Stimulated activated CD4-positive, alpha-beta T cell treated with anti-CD3 and anti-CD28 coated beads, Interleukin-4, amount 100 ng/mL, for 48 hours (primary cell): ENCODE results near the gene IL5.
"Not testable (repeated sequence)": the region's sequence is repeated elsewhere in the genome, so short reads cannot be mapped to it uniquely, and the experiment has no call there.

Source experiments
- DNase-seq, 2 donors: peaks; one replicate each; pipeline ENCODE4 v3.0.0-alpha.2; 2020; ENCODE audit warnings: low read depth in 2 of 2

Gene IL5

DNA sequence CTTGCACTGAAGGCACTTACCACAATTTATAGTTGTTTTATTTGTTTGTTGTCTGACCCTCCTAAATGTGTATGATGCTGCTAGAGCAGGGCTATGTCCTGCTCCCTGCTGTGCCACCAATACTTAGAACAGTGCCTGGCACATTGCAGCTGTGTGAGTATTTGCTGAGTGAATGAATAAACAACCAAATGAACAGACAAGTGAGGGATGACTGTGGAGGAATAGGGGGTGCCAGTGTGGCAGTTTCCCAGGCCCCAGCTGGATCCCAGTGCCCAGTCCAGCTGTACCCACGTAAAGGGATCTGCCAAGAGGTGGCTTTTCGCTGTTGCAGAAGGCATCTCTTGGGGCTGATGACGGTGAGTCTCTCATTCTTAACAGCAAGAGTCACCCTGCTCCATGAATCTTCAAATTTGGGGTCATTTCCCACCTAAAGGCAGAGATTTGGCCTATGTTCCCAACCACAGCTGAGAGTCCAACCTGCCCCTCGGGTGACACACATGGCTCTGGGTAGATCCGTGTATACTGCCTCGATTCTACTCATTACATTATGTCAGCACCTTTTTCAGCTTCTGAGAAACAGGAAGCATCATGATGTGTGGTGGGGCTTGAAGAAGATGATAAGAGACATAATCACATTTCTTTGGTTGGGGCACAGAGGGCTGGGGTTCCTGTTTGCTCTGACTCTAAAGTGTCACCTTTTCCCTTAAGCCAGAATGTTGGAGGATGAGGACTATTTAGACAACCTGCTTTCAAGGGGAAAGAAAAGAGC is 14.3 kb downstream of the IL5 start:
- no peak for DNase-seq

DNA sequence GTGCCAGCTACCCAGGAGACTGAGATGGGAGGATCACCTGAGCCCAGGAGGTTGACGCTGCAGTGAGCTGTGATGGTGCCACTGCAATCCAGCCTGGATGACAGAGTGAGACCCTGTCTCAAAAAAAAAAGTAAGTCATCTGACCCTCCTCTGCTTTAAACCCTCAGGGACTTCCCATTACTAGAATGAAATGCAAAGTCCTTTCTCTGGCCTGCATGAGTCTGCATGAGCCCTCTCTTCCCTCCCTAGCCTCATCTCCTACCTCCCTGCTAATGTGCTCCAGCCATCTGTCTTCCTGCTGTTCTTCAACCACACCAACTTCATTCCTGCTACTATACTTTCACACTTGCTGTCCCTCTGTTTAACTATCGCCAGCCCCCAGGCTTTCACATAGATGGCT is 15.3 kb downstream of the IL5 start:
- no peak for DNase-seq

DNA sequence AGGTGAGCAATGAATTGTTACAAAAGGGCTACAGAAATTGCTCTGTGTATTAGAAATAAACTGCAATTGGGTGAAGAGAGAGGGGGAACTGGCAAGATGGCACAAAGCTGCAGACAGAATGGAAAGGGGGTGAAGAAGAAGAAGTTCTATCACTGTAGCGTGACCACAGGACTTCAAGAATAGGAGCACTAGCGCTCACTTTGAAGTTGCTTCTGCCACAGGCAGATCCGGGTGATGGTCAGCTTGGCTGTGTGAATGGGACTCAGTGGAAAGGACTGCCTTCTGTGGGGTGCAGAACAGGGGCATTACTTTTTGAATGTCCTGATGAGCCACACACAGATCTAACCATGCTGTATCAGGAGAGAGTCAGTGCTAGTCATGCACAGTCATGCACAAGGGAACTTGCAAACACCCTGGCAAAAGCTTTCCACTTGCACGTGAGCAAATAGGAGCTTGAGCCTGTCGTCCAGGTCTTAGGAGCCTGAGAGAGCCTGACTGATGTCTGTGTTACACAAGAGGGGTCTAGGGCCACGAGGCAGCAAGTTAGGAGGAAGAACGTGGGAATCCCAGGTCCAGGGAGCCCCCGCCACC is 16.3 kb downstream of the IL5 start:
- DNase-seq = no peak

DNA sequence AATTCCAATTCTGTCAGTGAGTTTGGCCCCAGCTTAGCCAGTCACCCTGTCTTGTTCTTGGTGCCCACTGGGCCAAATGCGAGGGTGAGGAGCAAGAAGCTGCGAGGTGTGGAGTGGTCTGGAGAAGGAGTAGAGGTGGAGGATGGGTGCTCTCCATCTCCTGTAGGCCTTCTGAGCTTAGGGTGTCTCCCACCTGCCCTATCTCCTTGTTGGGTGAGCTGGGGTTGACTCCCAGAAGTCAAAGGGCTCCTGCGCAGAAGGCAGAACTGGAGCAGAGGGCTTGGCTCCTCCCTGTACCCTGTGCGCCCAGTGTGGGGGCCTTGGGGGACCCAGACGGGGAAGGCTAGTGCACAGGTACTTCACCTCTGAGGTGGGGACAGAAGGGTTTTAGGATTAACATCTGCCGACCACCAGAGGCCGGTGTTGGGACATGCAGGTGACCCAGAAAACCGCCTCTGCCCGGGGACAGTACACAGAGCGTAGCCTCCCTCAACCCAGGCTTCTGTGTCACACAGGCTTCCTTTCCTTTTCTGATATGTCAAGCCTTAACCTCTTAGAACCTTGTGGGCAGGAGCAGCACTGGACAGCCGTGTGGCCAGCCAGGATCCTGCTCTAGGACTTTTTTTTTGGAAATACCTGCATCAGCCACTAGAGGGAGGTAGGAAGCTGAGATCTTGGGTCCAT is 16.9 kb downstream of the IL5 start:
- no peak for DNase-seq

DNA sequence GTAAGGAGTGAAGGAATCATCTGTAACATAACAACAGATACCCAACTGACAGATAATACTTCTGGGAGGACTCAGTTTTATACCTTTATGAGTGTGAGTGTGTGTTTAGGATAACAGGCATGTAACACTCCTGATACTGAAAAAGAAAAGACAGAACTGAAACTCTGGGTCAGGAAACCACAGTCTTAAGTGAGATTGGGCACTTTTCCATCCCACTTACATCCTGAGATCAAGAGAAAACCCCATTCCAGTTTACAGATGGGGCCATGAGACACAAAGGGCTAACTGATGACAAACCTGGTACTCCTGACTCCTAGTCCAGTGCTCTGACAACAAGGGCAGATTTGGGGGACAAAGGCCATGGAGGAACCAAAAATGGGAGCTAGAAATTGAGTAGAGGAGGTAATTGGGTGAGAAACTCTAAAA is 18.0 kb downstream of the IL5 start:
- no peak for DNase-seq

DNA sequence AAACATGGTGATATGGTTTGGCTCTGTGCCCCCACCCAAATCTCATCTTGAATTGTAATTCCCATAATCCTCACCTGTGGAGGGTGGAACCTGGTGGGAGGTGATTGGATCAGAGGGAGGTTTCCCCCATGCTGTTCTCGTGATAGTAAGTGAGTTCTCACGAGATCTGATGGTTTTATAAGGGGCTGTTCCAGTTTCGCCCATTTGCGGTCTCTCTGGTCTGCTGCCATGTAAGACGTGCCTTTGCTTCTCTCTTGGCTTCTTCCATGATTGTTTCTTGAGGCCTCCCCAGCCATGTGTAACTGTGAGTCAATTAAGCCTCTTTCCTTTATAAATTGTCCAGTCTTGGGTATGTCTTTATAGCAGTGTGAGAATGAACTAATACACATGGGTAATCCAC is 18.4 kb downstream of the IL5 start:
- DNase-seq = not testable (repeated sequence)

DNA sequence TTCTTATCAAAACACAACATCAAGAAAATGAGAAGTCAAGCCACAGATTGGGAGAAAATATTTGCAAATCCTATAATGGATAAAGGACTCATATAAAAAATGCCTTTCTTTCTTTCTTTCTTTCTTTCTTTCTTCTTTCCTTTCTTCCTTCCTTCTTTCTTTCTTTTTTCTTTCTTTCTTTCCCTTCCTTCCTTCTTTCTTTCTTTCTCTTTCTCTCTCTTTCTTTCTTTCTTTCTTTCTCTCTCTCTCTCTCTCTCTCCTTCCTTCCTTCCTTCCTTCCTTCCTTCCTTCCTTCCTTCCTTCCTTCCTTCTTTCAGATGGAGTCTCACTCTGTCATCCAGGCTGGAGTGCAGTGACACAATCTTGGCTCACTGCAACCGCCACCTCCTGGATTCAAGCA is 21.3 kb downstream of the IL5 start:
- not testable (repeated sequence) for DNase-seq

DNA sequence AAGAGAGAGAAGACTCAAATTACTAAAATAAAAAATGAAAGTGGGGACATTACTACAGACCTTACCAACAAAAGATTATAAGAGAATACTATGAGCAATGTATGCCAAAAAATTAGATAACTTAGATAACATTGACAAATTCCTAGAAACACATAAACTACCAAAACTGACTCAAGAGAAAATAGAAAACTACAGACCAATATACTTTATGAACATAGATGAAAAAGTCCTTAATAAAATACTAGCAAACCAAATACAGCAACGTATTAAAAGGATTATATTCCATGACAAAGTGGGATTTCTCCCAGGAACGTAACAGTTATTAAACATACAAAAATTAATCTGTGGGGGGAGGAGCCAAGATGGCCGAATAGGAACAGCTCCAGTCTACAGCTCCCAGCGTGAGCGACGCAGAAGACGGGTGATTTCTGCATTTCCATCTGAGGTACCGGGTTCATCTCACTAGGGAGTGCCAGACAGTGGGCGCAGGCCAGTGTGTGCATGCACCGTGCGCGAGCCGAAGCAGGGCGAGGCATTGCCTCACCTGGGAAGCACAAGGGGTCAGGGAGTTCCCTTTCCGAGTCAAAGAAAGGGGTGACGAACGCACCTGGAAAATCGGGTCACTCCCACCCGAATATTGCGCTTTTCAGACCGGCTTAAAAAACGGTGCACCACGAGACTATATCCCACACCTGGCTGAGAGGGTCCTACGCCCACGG is 29.5 kb downstream of the IL5 start:
- not testable (repeated sequence) for DNase-seq

DNA sequence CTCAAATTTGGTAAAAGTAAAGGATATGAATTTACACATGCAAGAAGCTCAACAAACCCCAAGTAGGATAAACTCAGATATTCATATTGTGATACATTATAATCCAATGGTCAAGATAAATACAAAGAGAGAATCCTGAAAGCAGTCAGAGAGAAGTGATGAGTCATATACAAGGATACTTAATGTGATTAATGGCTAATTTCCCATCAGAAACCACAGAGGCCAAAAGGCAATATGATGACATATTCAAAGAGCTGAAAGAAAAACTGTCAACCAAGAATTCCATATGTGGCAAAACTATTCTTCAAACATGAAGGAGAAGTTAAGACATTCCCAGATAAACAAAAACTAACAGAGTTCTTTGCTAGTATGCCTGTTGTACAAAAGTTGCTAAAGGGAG is 33.2 kb downstream of the IL5 start:
- no peak for DNase-seq

DNA sequence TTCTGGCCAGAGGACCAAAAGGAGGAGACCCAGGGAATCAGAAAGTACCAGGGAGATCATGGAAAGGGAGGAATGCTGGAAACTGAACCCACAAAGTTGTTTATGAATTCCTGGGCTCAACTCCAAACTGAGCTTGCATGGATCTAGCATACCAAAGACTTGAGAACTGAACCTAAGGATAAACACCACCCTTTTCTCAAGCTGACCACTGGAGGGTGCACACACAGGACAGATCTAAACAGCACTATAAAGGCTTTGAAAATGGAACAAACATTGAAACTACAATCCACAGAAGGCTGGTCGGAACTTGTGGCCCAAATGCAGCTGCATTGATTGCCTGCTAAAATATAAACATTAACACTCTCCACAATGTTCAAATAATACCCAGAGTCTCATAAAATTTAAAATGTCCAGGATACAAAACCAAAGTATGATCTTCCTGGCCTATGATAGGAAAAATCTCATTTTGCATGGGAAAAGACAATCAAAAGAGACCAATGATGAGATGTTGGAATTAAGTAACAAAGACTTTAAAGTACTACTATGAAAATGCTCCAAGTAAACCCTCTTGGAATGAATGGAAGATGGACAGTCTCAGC is 37.1 kb downstream of the IL5 start:
- no peak for DNase-seq

DNA sequence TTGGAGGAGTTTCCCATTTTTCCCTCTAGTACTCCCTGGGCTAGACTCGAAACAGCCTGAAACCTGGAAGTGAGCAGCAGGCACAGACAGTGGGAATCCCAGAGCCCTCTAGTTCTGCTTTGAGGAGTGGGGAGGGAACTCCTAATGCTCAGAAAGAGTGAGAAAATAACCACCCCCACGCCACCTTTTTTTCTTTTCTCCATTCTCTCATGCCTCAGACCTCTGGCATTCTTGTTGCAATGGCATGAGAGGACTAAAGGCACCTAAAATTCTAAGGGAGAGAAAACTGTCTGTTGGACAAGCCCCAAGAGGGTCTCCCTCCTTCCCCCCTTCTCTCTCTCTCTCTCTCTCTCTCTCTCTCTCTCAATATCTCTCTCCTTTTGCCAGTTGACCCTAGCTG is 37.7 kb downstream of the IL5 start:
- no peak for DNase-seq

DNA sequence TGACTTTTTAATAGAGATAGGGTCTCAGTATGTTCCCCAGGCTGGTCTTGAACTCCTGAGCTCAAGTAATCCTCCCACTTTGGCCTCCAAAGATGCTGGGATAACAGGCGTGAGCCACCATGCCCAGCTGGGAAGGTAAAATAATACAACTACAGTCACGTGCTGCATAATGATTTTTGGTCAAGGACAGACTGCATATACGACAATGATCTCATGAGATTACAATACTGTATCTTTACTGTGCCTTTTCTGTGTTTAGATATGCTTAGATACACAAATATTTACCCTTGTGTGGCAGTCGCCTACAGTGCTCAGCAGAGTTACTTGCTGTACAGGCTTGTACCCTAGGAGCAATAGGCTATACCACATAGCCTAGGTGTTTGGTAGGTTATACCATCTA is 38.6 kb downstream of the IL5 start:
- DNase-seq = no peak

DNA sequence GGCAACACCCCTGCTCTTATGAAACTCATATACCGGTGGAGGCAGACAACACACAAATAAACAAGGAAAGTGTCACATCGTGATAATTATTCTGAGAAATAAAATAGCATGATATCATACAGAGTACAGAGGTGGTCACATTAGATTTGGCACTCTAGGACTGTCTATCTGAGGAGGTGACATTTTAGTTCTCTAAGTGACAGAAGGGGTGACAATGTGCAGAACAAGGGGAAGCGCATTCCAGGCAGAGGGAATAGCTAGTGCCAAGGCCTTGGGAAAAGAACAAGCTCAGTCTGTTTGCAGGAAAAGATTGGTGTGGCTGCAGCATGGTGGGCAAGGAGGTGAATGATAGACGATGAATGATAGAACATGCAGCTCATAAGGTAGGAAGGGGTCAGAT is 40.1 kb downstream of the IL5 start:
- DNase-seq = no peak

DNA sequence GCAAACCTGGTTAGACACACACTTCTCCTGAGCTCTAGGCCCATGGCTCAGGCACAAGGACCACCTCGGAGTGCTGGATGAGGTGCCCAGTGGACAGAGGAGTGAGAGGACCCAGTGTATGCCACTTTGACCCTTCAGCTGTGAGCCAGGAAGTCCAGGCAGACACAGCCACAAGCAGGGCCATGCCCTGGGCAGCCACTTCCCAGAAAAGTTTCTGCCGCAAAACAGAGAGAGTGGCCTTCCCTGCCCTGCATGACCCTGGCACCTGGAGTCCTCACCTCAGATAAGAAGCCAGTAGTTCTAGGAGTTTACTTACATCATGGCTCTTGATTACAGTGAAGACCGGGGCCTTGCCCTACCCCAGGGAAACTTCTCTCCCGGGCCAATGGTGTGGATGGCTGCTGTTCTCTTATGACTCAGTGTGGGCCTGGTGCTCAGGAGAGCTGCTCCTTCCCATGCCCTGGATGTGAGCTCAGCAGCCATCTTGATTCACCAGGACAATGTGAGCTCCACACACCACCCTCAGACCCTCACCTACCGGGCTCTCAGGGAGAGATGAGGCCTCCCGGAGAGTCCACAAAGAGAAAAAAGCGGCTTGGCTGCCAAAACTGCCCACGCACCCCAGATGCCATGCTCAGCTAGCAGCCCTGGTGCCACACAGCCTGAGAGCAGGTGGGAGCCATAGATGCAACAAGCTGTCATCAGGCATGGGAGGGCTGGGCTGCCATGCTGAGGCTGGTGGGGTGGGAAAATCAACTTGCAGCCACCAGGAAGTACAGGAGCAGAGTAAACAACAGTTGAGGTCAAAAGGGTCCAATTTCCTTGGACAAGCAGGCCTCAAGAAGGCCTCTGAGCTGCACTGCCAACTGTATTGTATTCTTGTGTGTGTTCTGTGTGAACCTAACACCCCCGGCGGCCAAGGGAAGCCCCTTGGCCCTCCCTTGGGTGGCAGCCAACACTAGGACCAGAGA is 41.1 kb downstream of the IL5 start:
- DNase-seq = no peak

DNA sequence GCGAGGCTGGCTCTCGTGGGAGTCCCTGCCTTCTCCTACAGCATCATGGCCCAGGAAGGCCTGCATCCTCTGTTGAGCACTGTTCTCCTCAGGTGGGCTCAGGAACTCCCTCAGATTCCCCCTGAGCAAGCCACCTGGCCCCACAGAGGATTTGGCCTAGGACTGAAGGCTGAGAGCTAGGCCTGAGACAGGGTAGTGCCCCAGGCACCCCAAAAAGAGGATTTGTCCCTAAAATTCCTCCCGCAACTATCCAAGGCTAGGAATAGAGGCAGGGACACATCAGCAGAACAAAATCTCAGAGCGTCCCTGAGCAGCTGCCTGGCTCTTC is 41.7 kb downstream of the IL5 start:
- DNase-seq = no peak

DNA sequence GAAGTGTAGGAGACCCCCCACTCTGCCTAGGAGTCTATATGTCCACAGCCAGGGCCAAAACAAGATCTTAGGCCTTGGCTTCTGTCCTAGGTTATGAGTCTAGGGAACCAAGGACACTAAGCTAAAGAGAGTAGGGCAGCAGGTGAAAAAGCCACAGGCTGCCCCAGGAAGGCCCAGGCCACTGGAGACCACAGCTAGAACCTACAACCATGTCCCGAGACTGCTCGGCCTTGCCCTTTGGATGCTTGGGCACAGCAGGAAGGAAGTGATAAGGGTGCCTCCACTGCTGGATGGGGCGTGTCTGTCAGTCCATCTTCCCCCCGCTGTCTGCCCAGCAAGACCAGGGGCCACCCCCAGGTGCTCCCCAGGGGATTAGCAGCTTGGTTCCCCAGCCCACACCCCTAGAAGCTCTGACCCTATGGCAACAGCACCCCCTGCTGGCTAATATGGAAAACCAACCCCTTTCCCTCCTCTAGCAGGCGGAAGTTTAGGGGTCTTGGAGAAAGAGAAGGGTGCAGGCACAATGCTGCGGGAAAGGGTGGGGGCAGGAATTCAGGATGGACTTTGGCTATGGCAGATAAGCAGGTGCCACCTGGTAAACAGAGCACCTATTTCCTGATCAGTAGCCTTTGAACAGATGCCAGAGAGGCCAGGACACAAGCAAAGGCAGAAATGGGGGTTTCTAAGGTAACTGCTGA is 42.2 kb downstream of the IL5 start:
- DNase-seq = peak; percentile 59 to 64

DNA sequence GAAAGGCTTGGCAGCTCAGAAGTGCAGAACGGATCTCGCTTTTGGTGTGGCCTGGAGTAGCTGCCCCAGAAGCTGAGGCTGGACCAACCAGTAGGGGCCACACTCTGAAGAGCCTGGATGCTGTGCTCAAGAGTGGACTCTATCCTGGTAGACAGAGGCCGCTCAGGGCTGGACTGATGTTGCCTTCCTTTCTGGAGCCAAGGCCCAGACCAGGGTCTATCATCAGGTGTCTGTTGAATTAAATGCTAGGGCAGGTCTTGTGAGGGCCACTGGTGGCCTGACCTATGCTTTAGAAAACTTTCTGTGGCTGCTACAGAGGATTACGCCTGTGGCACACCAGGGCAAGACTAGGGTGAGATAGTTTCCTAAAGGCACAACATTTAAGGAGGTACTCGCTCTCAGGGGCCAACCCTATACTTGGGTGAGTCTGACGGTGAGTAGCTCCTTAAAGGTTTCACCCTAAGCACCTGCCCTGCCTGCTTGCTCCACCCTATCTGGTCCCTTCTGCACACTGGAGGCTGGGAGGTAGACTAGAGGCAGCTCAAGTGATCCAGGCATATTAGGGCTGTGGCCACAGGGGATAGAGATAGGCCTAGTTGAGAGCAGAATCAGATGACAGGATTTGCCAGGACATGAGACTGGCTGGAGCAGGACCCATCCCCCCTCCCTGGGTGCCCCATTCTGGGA is 42.9 kb downstream of the IL5 start:
- no peak for DNase-seq

DNA sequence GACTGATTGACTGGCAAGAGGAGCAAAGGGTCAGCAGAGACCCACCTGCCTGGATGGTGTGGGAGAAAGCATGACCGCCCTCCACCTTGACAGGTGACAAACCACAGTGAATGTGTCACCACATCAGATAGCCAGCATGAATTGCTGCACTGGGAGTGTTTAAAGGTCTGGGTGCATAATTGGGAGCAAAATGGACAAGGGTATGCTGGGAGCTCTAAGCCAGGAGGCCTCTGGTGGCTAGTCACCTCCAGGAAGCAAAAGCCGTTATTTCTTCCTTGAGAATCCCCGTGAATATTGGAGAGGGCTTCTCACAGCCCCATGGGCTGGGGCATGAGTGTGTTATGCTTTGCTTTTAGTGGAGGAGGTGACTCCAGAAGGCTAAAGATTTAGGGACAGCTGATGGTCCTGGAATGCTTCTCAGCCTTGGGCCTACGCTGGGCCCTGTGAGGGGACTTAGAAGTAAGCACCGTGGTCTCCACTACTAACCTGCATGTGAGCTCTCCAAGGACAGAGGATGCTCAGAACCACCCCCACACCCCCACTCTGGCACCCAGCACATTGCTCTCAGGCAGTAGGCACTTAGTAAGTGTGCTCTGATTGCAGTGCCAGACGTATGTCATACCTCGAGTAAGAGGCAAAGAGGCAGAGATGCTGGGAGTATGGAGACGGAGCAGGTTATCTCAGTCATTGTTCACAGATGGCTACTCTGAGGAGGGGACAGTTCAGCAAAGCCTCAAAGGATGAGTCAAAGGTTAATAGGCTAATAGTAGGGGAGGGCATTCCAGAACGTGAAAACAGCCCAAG is 43.7 kb downstream of the IL5 start:
- no peak for DNase-seq

DNA sequence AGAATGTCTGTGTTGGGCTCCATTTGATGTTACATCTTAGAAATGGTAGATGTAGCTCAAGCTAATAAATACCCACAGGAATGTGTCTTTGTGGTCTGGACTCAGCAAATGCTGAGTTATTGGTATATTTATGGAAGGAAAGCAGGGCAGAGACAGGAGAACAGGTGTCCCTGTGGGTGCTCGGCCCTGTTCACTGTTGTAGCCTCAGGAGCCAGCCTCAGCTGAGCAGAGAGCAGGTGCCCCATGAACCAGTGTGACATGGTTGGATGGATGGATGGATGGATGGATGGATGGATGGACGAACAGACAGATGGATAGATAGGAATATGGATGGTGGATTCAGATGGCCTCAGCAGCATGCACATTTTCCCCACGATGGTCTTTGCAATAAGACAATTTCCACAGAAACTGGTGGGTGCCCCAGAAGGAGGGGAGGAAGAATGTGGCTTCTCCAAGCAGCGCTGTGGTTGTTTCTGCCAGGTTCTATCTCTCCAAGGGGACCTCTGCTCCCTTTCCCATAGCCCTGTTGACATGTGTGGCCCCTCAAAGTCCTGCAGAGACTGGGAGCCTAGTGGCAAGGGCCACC is 44.5 kb downstream of the IL5 start:
- no peak for DNase-seq
